Endodermal cell (in vitro differentiated cells): ENCODE results near the gene DRD2. TPM values are rescaled to one million over a fixed set of nuclear protein-coding genes. Genes with fewer than 3 reads are reported as not detected.

Experiments used
- DNase-seq: peaks from one replicate; pipeline ENCODE4 v3.0.0-alpha.2; 2017
- H3K27ac ChIP-seq: 2 replicates; pipeline ENCODE4 v1.5.1; 2013; ENCODE audit warnings: mild to moderate bottlenecking, low read depth, low read length, moderate library complexity
- H3K27me3 ChIP-seq: 2 replicates; pipeline ENCODE4 v1.6.1; 2013; ENCODE audit warnings: mild to moderate bottlenecking, low read length, moderate library complexity; ENCODE audit not compliant: insufficient read depth, control insufficient read depth, poor library complexity, severe bottlenecking
- H3K36me3 ChIP-seq: 2 replicates; pipeline ENCODE4 v1.7.0; 2013; ENCODE audit warnings: mild to moderate bottlenecking, low read length, moderate library complexity; ENCODE audit not compliant: control insufficient read depth, insufficient read depth
- H3K4me1 ChIP-seq: one replicate; pipeline ENCODE4 v1.7.0; 2013; ENCODE audit warnings: low read length; ENCODE audit not compliant: control insufficient read depth, insufficient read depth
- H3K4me3 ChIP-seq: 2 replicates; pipeline ENCODE4 v1.5.1; 2013; ENCODE audit warnings: mild to moderate bottlenecking, low read length, moderate library complexity
- H3K9ac ChIP-seq: 2 replicates; pipeline ENCODE4 v1.6.1; 2013; ENCODE audit warnings: mild to moderate bottlenecking, low read length, moderate library complexity; ENCODE audit not compliant: poor library complexity, severe bottlenecking; ENCODE audit errors: extremely low read depth
- H3K9me3 ChIP-seq: 2 replicates; pipeline ENCODE4 v1.6.1; 2013; ENCODE audit warnings: mild to moderate bottlenecking, low read length, moderate library complexity; ENCODE audit not compliant: control insufficient read depth
- H3K27ac Mint-ChIP-seq: 2 replicates; pipeline ENCODE4 v1.8.0; 2020; ENCODE audit warnings: mixed read lengths
- H3K27me3 Mint-ChIP-seq: 2 replicates; pipeline ENCODE4 v1.8.0; 2021; ENCODE audit warnings: mild to moderate bottlenecking, mixed read lengths; ENCODE audit not compliant: insufficient read depth
- H3K36me3 Mint-ChIP-seq: 2 replicates; pipeline ENCODE4 v1.8.0; 2020; ENCODE audit warnings: low read depth, mixed read lengths
- H3K4me1 Mint-ChIP-seq: 2 replicates; pipeline ENCODE4 v1.8.0; 2020; ENCODE audit warnings: mixed read lengths
- H3K4me3 Mint-ChIP-seq: 2 replicates; pipeline ENCODE4 v1.8.0; 2020; ENCODE audit warnings: mild to moderate bottlenecking, moderate library complexity, mixed read lengths
- H3K9me3 Mint-ChIP-seq: 2 replicates; pipeline ENCODE4 v1.8.0; 2020; ENCODE audit warnings: mild to moderate bottlenecking, mixed read lengths
- CTCF ChIP-seq: fragments of 200-600 bp; sonication (generic); conservative IDR thresholded peaks from 2 replicates; pipeline ENCODE4 v1.5.0; 2021; ENCODE audit warnings: antibody characterized with exemption, mild to moderate bottlenecking
- WGBS, 2 experiments: methylation state at CpG; one replicate each; pipeline versions ENCODE4 v1.1.5 to v1.1.7; 2013; ENCODE audit warnings: missing lambda C conversion rate in 2 of 2, mixed read lengths in 1 of 2; ENCODE audit not compliant: insufficient coverage in 1 of 2, insufficient read length in 1 of 2; 5-methylcytosine and 5-hydroxymethylcytosine counted together
- total RNA-seq, 2 donors: library from RNA; stranded (reverse); fragmentation: NEBNext Ultra II Directional in 1 of 2; extraction: Animal tissue kit (Norgen Biotek cat#: 25700) in 1 of 2; gene quantifications; 2 replicates in 1 of 2; 3 replicates in 1 of 2; pipeline ENCODE4 v1.2.1, GENCODE V29; 2021

The DRD2 gene
- total RNA-seq, 2 donors from 2014 or later = 0.35 to 2.1 TPM

- no peak overlapping the region for H3K4me3 ChIP-seq
- H3K27ac Mint-ChIP-seq = no peak overlapping the region
- DNase-seq = no peak
These were observed 55.7 kb downstream of the DRD2 start for GRCh38 chr11:113419454-113420003.

GRCh38 chr11:113417428-113417827 lies 57.8 kb downstream of the DRD2 start:
- DNase-seq = no peak
- no peak overlapping the region for H3K9ac ChIP-seq
- Mint-ChIP-seq H3K4me1 (peaks cover 7% of the 10 kb centered on the region), H3K27ac (no peak overlapping the region), H3K9me3 (no peaks in the 10 kb centered on the region), H3K36me3 (no peaks in the 10 kb centered on the region), H3K4me3 (no peak overlapping the region), H3K27me3 (peaks cover 67% of the 10 kb centered on the region)
- no peak overlapping the region for H3K4me3 ChIP-seq
- H3K9me3 ChIP-seq = no peaks in the 10 kb centered on the region
- TF ChIP-seq CTCF = no peak
- no peaks in the 10 kb centered on the region for H3K36me3 ChIP-seq
- no peak overlapping the region for H3K27ac ChIP-seq
- H3K4me1 ChIP-seq = no peaks in the 10 kb centered on the region
- 71 to 78% methylated on average over 2 of the region's 2 CpGs for WGBS, 2 experiments
- peaks cover 39% of the 10 kb centered on the region for H3K27me3 ChIP-seq

More at GRCh38 chr11:113419454-113420003, 55.7 kb downstream of the DRD2 start:
- no peaks in the 10 kb centered on the region for H3K36me3 ChIP-seq
- H3K9me3 ChIP-seq = no peaks in the 10 kb centered on the region
- H3K4me1 Mint-ChIP-seq = peaks cover 7% of the 10 kb centered on the region
- peaks cover 44% of the 10 kb centered on the region for H3K27me3 ChIP-seq
- H3K9me3 Mint-ChIP-seq = no peaks in the 10 kb centered on the region
- TF ChIP-seq CTCF = no peak
- no peaks in the 10 kb centered on the region for H3K4me1 ChIP-seq
- WGBS, 2 experiments = 89 to 94% methylated on average over 6 to 12 of the region's 14 CpGs
- H3K27ac ChIP-seq = no peak overlapping the region
- H3K27me3 Mint-ChIP-seq = peaks cover 65% of the 10 kb centered on the region
- H3K36me3 Mint-ChIP-seq = no peaks in the 10 kb centered on the region
- H3K4me3 Mint-ChIP-seq = no peak overlapping the region
- H3K9ac ChIP-seq = no peak overlapping the region

- H3K9me3 Mint-ChIP-seq = no peaks in the 10 kb centered on the region
- H3K4me1 Mint-ChIP-seq = peaks cover 2% of the 10 kb centered on the region
- Histone ChIP-seq H3K27me3 (peaks cover 28% of the 10 kb centered on the region), H3K9ac (no peak overlapping the region), H3K9me3 (no peaks in the 10 kb centered on the region), H3K27ac (no peak overlapping the region), H3K36me3 (no peaks in the 10 kb centered on the region), H3K4me3 (no peak overlapping the region), H3K4me1 (no peaks in the 10 kb centered on the region)
- peaks cover 57% of the 10 kb centered on the region for H3K27me3 Mint-ChIP-seq
- DNase-seq = no peak
- H3K36me3 Mint-ChIP-seq = no peaks in the 10 kb centered on the region
- no peak overlapping the region for H3K4me3 Mint-ChIP-seq
- no peak for TF ChIP-seq CTCF
- 93 to 96% methylated on average over 16 of the region's 16 CpGs for WGBS, 2 experiments
- H3K27ac Mint-ChIP-seq = no peak overlapping the region
These were observed 59.9 kb downstream of the DRD2 start for GRCh38 chr11:113415343-113415742.
